ENCODE results near the gene ARG1.

ARG1 gene

DNA sequence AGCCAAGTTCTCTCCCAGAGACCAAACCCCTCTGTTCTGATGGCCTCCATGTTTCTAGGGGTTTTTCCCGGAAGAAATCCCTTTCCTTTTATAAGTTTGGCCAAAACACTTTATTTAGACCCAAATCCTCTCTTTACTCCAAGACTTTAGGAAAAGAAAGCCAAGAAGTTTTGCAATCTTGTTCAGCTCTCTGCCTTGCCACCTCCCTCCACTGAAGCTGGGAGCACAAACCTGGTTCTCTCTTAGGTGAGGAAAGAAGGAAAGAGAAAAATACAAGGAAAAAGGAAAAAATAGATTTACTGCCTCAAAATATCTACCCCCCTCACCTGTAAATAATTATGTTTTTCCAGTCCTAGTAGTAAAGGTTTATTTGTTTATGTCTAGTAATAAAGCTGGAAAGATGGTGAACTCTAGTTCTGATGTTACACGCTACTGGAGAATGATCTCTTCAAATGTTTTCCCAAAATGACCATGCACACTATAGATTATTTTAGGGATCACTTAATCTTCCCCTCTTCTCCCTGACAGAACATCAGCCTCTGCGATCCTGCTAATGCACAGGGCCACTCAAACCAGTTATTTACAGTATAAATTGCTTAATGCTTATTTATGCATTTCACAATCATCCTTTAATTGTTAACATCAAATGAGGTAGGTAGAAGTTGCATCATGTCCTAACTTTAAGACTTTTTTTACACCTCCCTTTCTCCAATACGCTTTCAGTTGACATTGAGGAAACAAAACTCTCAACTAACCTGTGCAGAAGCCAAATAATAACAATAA, 10.9 kb upstream of the ARG1 start:
- DNase-seq (ENCODE audit: low read depth, low spot score), result no peak
- in situ Hi-C loops (cut with HindIII; ENCODE audit: low sequenced_read_pairs), result no loop called here
- no peak overlapping the region for H3K4me3 ChIP-seq (ENCODE audit: low read depth, low read length)
- TF ChIP-seq, protein P1, sequence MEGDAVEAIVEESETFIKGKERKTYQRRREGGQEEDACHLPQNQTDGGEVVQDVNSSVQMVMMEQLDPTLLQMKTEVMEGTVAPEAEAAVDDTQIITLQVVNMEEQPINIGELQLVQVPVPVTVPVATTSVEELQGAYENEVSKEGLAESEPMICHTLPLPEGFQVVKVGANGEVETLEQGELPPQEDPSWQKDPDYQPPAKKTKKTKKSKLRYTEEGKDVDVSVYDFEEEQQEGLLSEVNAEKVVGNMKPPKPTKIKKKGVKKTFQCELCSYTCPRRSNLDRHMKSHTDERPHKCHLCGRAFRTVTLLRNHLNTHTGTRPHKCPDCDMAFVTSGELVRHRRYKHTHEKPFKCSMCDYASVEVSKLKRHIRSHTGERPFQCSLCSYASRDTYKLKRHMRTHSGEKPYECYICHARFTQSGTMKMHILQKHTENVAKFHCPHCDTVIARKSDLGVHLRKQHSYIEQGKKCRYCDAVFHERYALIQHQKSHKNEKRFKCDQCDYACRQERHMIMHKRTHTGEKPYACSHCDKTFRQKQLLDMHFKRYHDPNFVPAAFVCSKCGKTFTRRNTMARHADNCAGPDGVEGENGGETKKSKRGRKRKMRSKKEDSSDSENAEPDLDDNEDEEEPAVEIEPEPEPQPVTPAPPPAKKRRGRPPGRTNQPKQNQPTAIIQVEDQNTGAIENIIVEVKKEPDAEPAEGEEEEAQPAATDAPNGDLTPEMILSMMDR (IDR thresholded peaks at IDR 0.05; ENCODE audit: low read depth, low read length), result no peak

DNA sequence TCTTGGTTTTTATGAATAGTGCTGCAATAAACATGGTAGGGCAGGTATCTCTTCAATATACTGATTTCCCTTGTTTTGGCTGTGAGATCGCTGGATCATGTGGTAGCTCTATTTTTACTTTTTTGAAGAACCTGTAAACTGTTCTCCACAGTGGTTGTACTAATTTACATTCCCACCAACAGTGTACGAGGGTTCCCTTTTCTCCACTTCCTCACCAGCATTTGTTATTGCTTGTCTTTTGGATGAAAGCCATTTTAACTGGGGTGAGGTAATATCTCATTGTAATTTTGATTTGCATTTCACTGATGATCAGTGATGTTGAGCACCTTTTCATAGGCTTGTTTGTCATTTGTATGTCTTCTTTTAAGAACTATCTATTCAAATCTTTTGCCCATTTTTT, 8.0 kb upstream of the ARG1 start:
- no peak for DNase-seq (ENCODE audit: low read depth, low spot score)
- H3K4me3 ChIP-seq (ENCODE audit: low read depth, low read length), result no peak overlapping the region
- TF ChIP-seq, protein P1 (IDR thresholded peaks at IDR 0.05; ENCODE audit: low read depth, low read length), result no peak
- in situ Hi-C loops (cut with HindIII; ENCODE audit: low sequenced_read_pairs), result no loop called here

DNA sequence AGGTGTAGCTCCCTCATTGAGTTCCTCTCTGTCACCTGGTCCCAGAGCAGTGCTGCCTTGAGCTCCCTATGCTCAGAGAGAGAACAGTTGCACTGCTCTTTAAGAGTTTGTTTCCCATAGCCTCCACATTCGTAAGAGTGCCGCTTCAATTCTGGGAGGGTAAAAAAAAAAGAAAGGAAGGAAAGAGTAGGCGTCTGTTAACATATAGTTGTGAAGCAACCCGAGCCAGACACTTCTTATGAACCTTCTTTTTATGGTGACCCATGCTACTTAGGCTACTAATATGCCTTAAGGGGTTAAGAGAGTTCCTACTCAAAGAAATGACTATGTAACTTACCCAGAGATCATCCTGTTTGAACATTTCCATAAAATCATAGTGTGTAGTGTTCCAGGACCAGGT, 4.3 kb upstream of the ARG1 start:
- H3K4me3 ChIP-seq (ENCODE audit: low read depth, low read length), result no peak overlapping the region
- in situ Hi-C loops (cut with HindIII; ENCODE audit: low sequenced_read_pairs), result no loop called here
- no peak for DNase-seq (ENCODE audit: low read depth, low spot score)
- TF ChIP-seq, protein P1 (IDR thresholded peaks at IDR 0.05; ENCODE audit: low read depth, low read length), result no peak

DNA sequence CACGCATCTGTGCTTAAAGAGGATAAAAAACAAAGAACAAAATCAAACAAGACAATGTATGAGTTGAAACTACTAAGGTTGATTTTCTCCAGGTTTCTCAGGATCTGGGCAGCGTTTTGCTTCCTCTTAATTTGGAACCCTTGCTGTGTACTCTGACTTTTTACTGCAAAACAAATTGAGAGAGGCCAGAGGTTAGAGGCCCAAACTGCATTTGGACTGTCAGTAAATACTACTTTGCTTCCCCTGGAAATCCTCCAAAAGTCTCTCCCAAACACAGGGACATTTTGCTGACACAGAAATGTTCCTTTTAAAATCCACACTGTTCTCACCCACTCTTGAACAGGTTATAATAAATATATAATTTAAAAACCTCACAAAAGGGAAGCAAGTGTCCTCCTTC, 1.1 kb downstream of the ARG1 start:
- TF ChIP-seq, protein P1 (IDR thresholded peaks at IDR 0.05; ENCODE audit: low read depth, low read length), result no peak
- no peak for DNase-seq (ENCODE audit: low read depth, low spot score)
- H3K4me3 ChIP-seq (ENCODE audit: low read depth, low read length), result no peak overlapping the region
- in situ Hi-C loops (cut with HindIII; ENCODE audit: low sequenced_read_pairs), result no loop called here

DNA sequence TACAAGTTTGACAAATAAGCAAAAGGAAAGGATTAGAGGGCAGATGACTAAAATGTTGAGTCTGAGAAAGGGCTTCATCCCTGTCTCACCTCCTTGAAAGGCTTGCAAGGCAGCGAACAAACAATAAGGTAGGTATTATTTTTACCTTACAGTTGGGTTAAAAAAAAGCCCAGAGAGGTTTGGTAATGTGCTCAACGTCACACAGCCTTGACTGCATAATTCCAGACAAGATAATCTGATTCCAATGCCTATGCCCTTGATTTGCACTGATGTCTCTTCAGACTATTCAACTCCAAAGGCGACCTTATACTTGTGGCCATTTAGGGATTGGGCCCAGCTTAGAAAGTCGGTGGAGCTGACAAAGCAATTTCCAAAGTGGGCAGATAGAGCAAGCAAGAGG, 1.7 kb downstream of the ARG1 start:
- DNase-seq (ENCODE audit: low read depth, low spot score), result no peak
- H3K4me3 ChIP-seq (ENCODE audit: low read depth, low read length), result no peak overlapping the region
- TF ChIP-seq, protein P1 (IDR thresholded peaks at IDR 0.05; ENCODE audit: low read depth, low read length), result no peak
- in situ Hi-C loops (cut with HindIII; ENCODE audit: low sequenced_read_pairs), result no loop called here

DNA sequence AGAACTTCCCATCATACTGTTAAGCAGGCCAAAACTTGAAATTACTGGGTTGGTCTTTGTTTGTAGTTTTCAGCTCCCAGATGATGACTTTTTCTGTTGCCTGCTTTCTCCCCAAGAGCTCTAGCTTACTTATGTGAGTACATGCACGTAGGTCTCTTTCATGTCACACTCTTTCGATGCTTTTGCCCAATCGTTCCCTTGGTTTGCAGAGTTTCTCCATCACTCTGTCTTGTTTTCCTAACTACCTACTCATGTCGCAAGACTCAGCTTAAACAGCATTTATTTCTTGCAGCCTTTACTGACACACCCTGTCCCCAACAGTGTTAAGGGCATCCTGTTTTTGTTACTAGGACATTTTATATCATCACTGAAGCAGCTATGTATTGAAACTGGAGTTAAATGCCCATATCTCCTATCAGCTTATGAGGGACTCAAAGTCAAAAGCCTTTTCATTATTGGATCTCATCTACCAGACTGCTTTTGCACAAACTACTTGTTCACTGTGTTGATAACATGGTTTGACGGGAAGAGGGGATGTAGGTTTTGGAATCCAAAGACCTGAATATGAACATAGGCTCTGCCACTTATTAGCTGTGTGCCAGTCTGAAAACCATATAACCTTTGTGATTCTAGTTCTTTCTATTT, 2.9 kb downstream of the ARG1 start:
- in situ Hi-C loops (cut with HindIII; ENCODE audit: low sequenced_read_pairs), result no loop called here
- TF ChIP-seq, protein P1 (IDR thresholded peaks at IDR 0.05; ENCODE audit: low read depth, low read length), result no peak
- H3K4me3 ChIP-seq (ENCODE audit: low read depth, low read length), result no peak overlapping the region
- no peak for DNase-seq (ENCODE audit: low read depth, low spot score)

Data from astrocyte of the spinal cord (primary cell).